ENCODE measurements around the gene MCC. TPM values are rescaled to one million over a fixed set of nuclear protein-coding genes. Genes with fewer than 3 reads are reported as not detected.

MCC gene
- total RNA-seq, 1 donor from 2014 or later: 47.9 TPM

DNA sequence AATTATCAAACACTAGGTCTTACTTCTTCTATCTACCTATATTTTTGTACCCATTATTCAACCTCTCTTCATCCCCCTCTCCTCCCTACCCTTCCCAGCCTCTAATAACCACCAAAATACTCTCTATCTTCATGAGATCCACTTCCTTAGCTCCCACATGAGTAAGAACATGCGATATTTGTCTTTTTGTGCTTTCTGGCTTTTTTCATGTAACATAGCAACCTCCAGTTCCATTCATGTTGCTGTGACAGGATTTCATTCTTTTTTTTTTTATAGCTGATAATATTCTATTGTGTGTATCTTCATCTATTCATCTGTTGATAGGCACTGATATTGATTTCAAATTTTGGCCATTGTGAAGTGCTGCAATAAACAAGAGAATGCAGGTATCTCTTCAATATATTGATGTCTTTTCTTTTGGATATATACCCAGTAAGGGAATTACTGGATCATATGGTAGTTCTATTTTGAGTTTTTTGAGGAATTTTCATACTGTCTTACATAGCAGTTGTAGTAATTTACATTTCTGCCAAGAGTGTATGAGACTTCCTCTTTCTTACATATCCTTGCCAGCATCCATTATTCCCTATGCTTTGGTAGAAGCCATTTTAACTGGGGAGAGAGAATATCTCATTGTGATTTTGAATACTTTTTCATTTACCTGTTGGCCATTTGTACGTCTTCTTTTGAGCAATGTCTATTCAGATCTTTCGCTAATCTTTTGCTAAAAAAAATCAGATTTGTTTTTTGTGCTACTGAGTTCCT, 354.9 kb downstream of the MCC start:
- no peaks in the 10 kb centered on the region for H3K9me3 ChIP-seq
- no peak for DNase-seq (ENCODE audit: extremely low spot score in 2 of 2)
- no peak overlapping the region for H3K27ac ChIP-seq
- no peaks in the 10 kb centered on the region for H3K27me3 ChIP-seq
- no peaks in the 10 kb centered on the region for H3K4me1 ChIP-seq
- intact Hi-C loops (cut with DNase I): no loop called here
- no peak overlapping the region for H3K4me3 ChIP-seq
- H3K36me3 ChIP-seq: no peaks in the 10 kb centered on the region
- TF ChIP-seq, protein P1, sequence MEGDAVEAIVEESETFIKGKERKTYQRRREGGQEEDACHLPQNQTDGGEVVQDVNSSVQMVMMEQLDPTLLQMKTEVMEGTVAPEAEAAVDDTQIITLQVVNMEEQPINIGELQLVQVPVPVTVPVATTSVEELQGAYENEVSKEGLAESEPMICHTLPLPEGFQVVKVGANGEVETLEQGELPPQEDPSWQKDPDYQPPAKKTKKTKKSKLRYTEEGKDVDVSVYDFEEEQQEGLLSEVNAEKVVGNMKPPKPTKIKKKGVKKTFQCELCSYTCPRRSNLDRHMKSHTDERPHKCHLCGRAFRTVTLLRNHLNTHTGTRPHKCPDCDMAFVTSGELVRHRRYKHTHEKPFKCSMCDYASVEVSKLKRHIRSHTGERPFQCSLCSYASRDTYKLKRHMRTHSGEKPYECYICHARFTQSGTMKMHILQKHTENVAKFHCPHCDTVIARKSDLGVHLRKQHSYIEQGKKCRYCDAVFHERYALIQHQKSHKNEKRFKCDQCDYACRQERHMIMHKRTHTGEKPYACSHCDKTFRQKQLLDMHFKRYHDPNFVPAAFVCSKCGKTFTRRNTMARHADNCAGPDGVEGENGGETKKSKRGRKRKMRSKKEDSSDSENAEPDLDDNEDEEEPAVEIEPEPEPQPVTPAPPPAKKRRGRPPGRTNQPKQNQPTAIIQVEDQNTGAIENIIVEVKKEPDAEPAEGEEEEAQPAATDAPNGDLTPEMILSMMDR (IDR thresholded peaks at IDR 0.05): no peak

DNA sequence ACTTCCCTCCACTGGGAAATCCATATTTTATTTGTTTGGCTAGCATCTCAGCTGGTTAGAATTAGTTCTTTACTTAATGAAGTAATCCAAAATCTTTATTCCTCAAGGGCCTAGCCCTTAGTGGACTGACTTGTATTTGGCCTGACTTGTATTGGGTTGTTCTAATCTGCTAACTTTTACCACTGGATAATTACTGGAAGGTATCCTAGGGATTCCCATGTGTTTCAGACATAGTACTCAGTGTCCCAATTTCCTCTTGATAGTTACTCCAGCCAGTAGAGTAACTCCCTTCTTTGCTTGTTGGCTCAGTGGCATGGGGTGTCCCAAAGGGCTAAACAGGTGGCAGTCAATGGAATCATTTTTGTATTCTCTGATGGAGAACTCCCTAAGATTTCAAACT, 355.7 kb downstream of the MCC start:
- intact Hi-C loops (cut with DNase I): no loop called here
- Histone ChIP-seq H3K36me3 (no peaks in the 10 kb centered on the region), H3K27me3 (no peaks in the 10 kb centered on the region), H3K4me1 (no peaks in the 10 kb centered on the region), H3K4me3 (no peak overlapping the region), H3K27ac (no peak overlapping the region), H3K9me3 (no peaks in the 10 kb centered on the region)
- no peak for TF ChIP-seq POLR2AphosphoS5 (IDR thresholded peaks at IDR 0.05; ENCODE audit: insufficient read depth in 1 of 2, low read depth in 1 of 2)
- TF ChIP-seq POLR2A (IDR thresholded peaks at IDR 0.05): no peak
- DNase-seq (ENCODE audit: extremely low spot score in 2 of 2): no peak

DNA sequence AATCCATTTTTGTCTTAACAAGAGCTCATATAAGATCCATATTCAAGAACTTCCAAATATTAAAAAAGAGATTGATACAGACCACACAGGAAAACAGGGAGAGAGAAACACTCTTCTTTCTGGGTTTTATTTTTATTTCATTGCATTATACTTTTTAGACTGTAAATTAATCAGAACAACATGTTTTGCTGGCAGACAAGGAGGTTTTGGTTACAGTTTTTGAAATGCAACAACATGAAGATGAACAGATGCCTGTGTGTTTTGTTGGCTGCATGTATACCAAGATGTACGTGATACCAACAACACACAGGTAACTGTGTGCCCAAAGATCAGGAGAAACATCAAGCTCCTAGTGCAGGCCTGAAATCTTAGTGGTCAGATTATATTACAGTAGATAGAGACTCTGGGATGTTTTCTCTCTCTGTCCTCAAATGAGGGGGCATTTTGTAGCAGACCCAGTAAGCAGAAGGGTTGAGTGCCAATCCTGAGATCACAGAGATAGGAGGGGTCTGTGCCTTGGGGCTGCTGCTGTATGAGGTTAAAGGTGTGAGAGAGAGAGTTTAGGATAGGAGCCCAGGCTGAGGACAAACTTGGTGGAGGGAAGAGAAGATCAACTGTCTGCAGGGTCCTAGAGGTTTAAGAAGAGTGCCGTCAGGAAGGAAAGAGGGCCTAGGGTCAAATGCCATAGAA, 359.5 kb downstream of the MCC start:
- H3K9me3 ChIP-seq: no peaks in the 10 kb centered on the region
- intact Hi-C loops (cut with DNase I): no loop called here

GRCh38 chr5:113128082-113128481, 360.2 kb downstream of the MCC start:
- intact Hi-C loops (cut with DNase I): no loop called here
- no peak for DNase-seq (ENCODE audit: extremely low spot score in 2 of 2)
- Histone ChIP-seq H3K36me3 (no peaks in the 10 kb centered on the region), H3K4me3 (no peak overlapping the region), H3K9me3 (no peaks in the 10 kb centered on the region), H3K4me1 (peaks cover 3% of the 10 kb centered on the region), H3K27ac (no peak overlapping the region), H3K27me3 (no peaks in the 10 kb centered on the region)
- TF ChIP-seq POLR2AphosphoS5 (IDR thresholded peaks at IDR 0.05; ENCODE audit: insufficient read depth in 1 of 2, low read depth in 1 of 2) (no peak), POLR2A (IDR thresholded peaks at IDR 0.05) (no peak)
- TF ChIP-seq, protein P1 (IDR thresholded peaks at IDR 0.05): no peak

More for the DNA sequence above, 359.5 kb downstream of the MCC start:
- Histone ChIP-seq H3K4me3 (no peak overlapping the region), H3K36me3 (no peaks in the 10 kb centered on the region), H3K27me3 (no peaks in the 10 kb centered on the region), H3K27ac (no peak overlapping the region), H3K4me1 (peaks cover 3% of the 10 kb centered on the region)
- TF ChIP-seq POLR2AphosphoS5 (IDR thresholded peaks at IDR 0.05; ENCODE audit: insufficient read depth in 1 of 2, low read depth in 1 of 2) (no peak), POLR2A (IDR thresholded peaks at IDR 0.05) (no peak)
- TF ChIP-seq, protein P1 (IDR thresholded peaks at IDR 0.05): no peak
- DNase-seq (ENCODE audit: extremely low spot score in 2 of 2): no peak

GRCh38 chr5:113127021-113127420, 361.2 kb downstream of the MCC start:
- TF ChIP-seq, protein P1 (IDR thresholded peaks at IDR 0.05): no peak
- TF ChIP-seq POLR2AphosphoS5 (IDR thresholded peaks at IDR 0.05; ENCODE audit: insufficient read depth in 1 of 2, low read depth in 1 of 2) (no peak), POLR2A (IDR thresholded peaks at IDR 0.05) (no peak)
- Histone ChIP-seq H3K4me3 (no peak overlapping the region), H3K27ac (no peak overlapping the region), H3K4me1 (peaks cover 3% of the 10 kb centered on the region), H3K9me3 (no peaks in the 10 kb centered on the region), H3K36me3 (no peaks in the 10 kb centered on the region), H3K27me3 (no peaks in the 10 kb centered on the region)
- intact Hi-C loops (cut with DNase I): loop anchor here (1.0 kb wide), 1 partner anchor 15 kb away; no protein-coding TSS in a partner anchor
- DNase-seq (ENCODE audit: extremely low spot score in 2 of 2): no peak
